IMR-90 (cell line): ENCODE results near the gene GNAT2. TPM values are rescaled to one million over a fixed set of nuclear protein-coding genes. Genes with fewer than 3 reads are reported as not detected.

Source experiments
- ATAC-seq: fragments of 200-7000 bp; cut with Tn5 transposase; 2 replicates; pipeline ENCODE4 v1.9.1; 2020; ENCODE audit warnings: low read depth, mild to moderate bottlenecking, moderate library complexity
- BruUV-seq: library from RNA; stranded (reverse); fragments of 400-500 nt; replicated peaks from 2 replicates; lab custom pipeline; 2021; lab: Mats Ljungman, UMichigan
- CTCF ChIA-PET: fragments of 300-600 bp; formaldehyde crosslinking; extraction: SDS; loops from one replicate; lab custom pipeline; 2021; ENCODE audit warnings: antibody characterized with exemption; lab: Yijun Ruan, JAX
- POLR2A ChIA-PET: fragments of 300-600 bp; sonication (Branson Sonifier 250); formaldehyde crosslinking; loops from one replicate; lab custom pipeline; 2022; ENCODE audit warnings: antibody characterized with exemption; ENCODE audit not compliant: unreplicated experiment; lab: Charles Lee
- DNase-seq: peaks from one replicate; pipeline ENCODE4 v3.0.0; 2013
- H2AFZ ChIP-seq: replicated peaks from 2 replicates; pipeline ENCODE3; 2013; ENCODE audit warnings: low read length, mild to moderate bottlenecking; ENCODE audit not compliant: poor library complexity
- H2AK5ac ChIP-seq: 2 replicates; pipeline ENCODE4 v1.6.1; 2013; ENCODE audit warnings: low read depth, low read length, inconsistent platforms
- H2AK9ac ChIP-seq: replicated peaks from 2 replicates; pipeline ENCODE3; 2013; ENCODE audit warnings: mild to moderate bottlenecking, low read depth, low read length, moderate library complexity; ENCODE audit not compliant: poor library complexity
- H2BK120ac ChIP-seq: 2 replicates; pipeline ENCODE4 v1.6.1; 2013; ENCODE audit warnings: low read depth, low read length, inconsistent platforms
- H2BK15ac ChIP-seq: 3 replicates; pipeline ENCODE4 v1.6.1; 2013; ENCODE audit warnings: low read depth, low read length, inconsistent platforms
- H2BK20ac ChIP-seq: 2 replicates; pipeline ENCODE4 v1.6.1; 2013; ENCODE audit warnings: low read depth, mild to moderate bottlenecking, inconsistent platforms, low read length, moderate library complexity
- H2BK5ac ChIP-seq: 2 replicates; pipeline ENCODE4 v1.6.1; 2013; ENCODE audit warnings: mild to moderate bottlenecking, low read depth, low read length, inconsistent platforms; ENCODE audit not compliant: poor library complexity, severe bottlenecking
- H3K14ac ChIP-seq: replicated peaks from 2 replicates; pipeline ENCODE4 v1.6.1; 2013; ENCODE audit warnings: low read depth, low read length, inconsistent platforms
- H3K18ac ChIP-seq: 2 replicates; pipeline ENCODE4 v1.6.1; 2013; ENCODE audit warnings: low read depth, low read length, control low read depth
- H3K23ac ChIP-seq: 2 replicates; pipeline ENCODE4 v1.6.1; 2013; ENCODE audit warnings: low read depth, low read length, inconsistent platforms
- H3K27ac ChIP-seq: 2 replicates; pipeline ENCODE4 v1.5.1; 2013; ENCODE audit warnings: mild to moderate bottlenecking, control low read depth, low read length; ENCODE audit not compliant: insufficient read depth
- H3K27me3 ChIP-seq: 2 replicates; pipeline ENCODE4 v1.6.1; 2013; ENCODE audit warnings: low read length; ENCODE audit not compliant: control insufficient read depth, insufficient read depth
- H3K36me3 ChIP-seq: 2 replicates; pipeline ENCODE4 v1.6.1; 2013; ENCODE audit warnings: low read length, mixed read lengths; ENCODE audit not compliant: control insufficient read depth, insufficient read depth
- H3K4ac ChIP-seq: 2 replicates; pipeline ENCODE4 v1.6.1; 2013; ENCODE audit warnings: low read depth, low read length, inconsistent platforms
- H3K4me1 ChIP-seq: 2 replicates; pipeline ENCODE4 v1.6.1; 2013; ENCODE audit warnings: low read length, mixed read lengths; ENCODE audit not compliant: control insufficient read depth, insufficient read depth
- H3K4me2 ChIP-seq: 2 replicates; pipeline ENCODE4 v1.6.1; 2013; ENCODE audit warnings: low read depth, mild to moderate bottlenecking, control low read depth, low read length, moderate library complexity
- H3K4me3 ChIP-seq: 2 replicates; pipeline ENCODE4 v1.5.1; 2013; ENCODE audit warnings: low read depth, mild to moderate bottlenecking, control low read depth, low read length, moderate library complexity; ENCODE audit not compliant: insufficient read depth
- H3K56ac ChIP-seq: 2 replicates; pipeline ENCODE4 v1.6.1; 2013; ENCODE audit warnings: low read length, inconsistent platforms; ENCODE audit not compliant: insufficient read depth; ENCODE audit errors: extremely low read depth
- H3K79me1 ChIP-seq, 2 experiments: 2 replicates each; pipeline ENCODE4 v1.6.1; 2013; ENCODE audit warnings: low read length in 2 of 2, inconsistent platforms in 1 of 2, low read depth in 1 of 2
- H3K9ac ChIP-seq: 2 replicates; pipeline ENCODE4 v1.6.1; 2013; ENCODE audit warnings: low read depth, low read length, control low read depth
- H3K9me1 ChIP-seq: 2 replicates; pipeline ENCODE4 v1.6.1; 2013; ENCODE audit warnings: low read length, inconsistent platforms; ENCODE audit not compliant: insufficient read depth
- H3K9me3 ChIP-seq: 2 replicates; pipeline ENCODE4 v1.6.1; 2013; ENCODE audit warnings: low read length; ENCODE audit not compliant: control insufficient read depth, insufficient read depth
- H4K20me1 ChIP-seq: 2 replicates; pipeline ENCODE4 v1.6.1; 2013; ENCODE audit warnings: low read length, inconsistent platforms; ENCODE audit not compliant: insufficient read depth
- H4K5ac ChIP-seq: 2 replicates; pipeline ENCODE4 v1.6.1; 2013; ENCODE audit warnings: mild to moderate bottlenecking, low read depth, low read length, control low read depth
- H4K8ac ChIP-seq, 2 experiments: 2 replicates each; pipeline ENCODE4 v1.6.1; 2013; ENCODE audit warnings: low read depth in 2 of 2, low read length in 2 of 2, control low read depth in 1 of 2, inconsistent platforms in 1 of 2
- H4K91ac ChIP-seq: 2 replicates; pipeline ENCODE4 v1.6.1; 2013; ENCODE audit warnings: low read depth, low read length, inconsistent platforms; ENCODE audit not compliant: insufficient read depth
- CEBPB ChIP-seq: IDR thresholded peaks from 2 replicates; pipeline ENCODE4 v1.6.1; 2012; ENCODE audit warnings: low read depth, low read length, improper control_type of control experiment
- NFE2L2 ChIP-seq: fragments of 150-350 bp; IDR thresholded peaks from 2 replicates; pipeline ENCODE4 v1.6.1; 2016; ENCODE audit warnings: low read depth, mild to moderate bottlenecking, low read length
- POLR2A ChIP-seq: IDR thresholded peaks from 2 replicates; pipeline ENCODE4 v1.6.1; 2012; ENCODE audit warnings: mild to moderate bottlenecking, low read depth, low read length
- WGBS, 2 experiments: methylation state at CpG; one replicate each; pipeline versions ENCODE4 v1.1.5 to v1.1.7; 2013; ENCODE audit warnings: missing lambda C conversion rate in 2 of 2; ENCODE audit not compliant: insufficient read length in 1 of 2; ENCODE audit errors: extremely low coverage in 2 of 2; 5-methylcytosine and 5-hydroxymethylcytosine counted together
- dilution Hi-C: fragments of 300-500 bp; cut with HindIII; formaldehyde crosslinking; loops from one replicate; pipeline ENCODE4 v1.14.3; 2018; ENCODE audit warnings: low sequenced_read_pairs; ENCODE audit not compliant: unreplicated experiment
- in situ Hi-C: fragments of 300-500 bp; cut with MboI; formaldehyde crosslinking; loops from 3 replicates; pipeline ENCODE4 v1.14.3; 2019; ENCODE audit warnings: low sequenced_read_pairs, inconsistent platforms, mixed read lengths
- intact Hi-C: fragments of 100-400 bp; cut with micrococcal nuclease; formaldehyde crosslinking; loops from 2 replicates; pipeline ENCODE4 v1.10.0; 2022
- polyA plus RNA-seq, 3 experiments: library from polyadenylated mRNA; depleted of rRNA; stranded (reverse); fragments of >200 nt; gene quantifications; 2 replicates each; pipeline ENCODE4 v1.2.3, GENCODE V29; 2012; ENCODE audit warnings: low replicate concordance in 1 of 3
- total RNA-seq: library from RNA; depleted of rRNA; stranded (reverse); fragments of >200 nt; gene quantifications from 2 replicates; pipeline ENCODE4 v1.2.3, GENCODE V29; 2012

Gene GNAT2
- total and polyA plus RNA-seq, 2 of the 4 experiments (the other 2 are of a cell fraction) = 0.17 to 0.36 TPM

GRCh38 chr1:109616391-109616790 lies 3.0 kb downstream of the GNAT2 start:
- intact Hi-C loops = no loop called here
- peak overlapping the region; percentile 81 for H2BK120ac ChIP-seq
- DNase-seq (no peak), ATAC-seq (no peak)
- no peaks in the 10 kb centered on the region for H3K27me3 ChIP-seq
- peak overlapping the region; percentile 81 for H4K91ac ChIP-seq
- H2BK5ac ChIP-seq = peak overlapping the region; percentile 90
- H2BK15ac ChIP-seq = peak overlapping the region; percentile 80; the same call in 2 of the 3 replicates
- no peak overlapping the region for H3K56ac ChIP-seq
- H3K9ac ChIP-seq = no peak overlapping the region
- peaks cover 50% of the 10 kb centered on the region for H3K9me1 ChIP-seq
- no peak overlapping the region for H3K4me2 ChIP-seq
- peak overlapping the region; percentile 88 for H3K4ac ChIP-seq
- dilution Hi-C loops = no loop called here
- H3K18ac ChIP-seq = peak overlapping the region; percentile 22; the same call in 1 of the 2 replicates
- H3K23ac ChIP-seq = peak overlapping the region; percentile 55
- H2AK5ac ChIP-seq = peak overlapping the region; percentile 74
- ChIA-PET CTCF (no interaction called here), POLR2A (no interaction called here)
- H3K4me1 ChIP-seq = peaks cover 29% of the 10 kb centered on the region
- no peak overlapping the region for H2AFZ ChIP-seq
- H2AK9ac ChIP-seq = no peak overlapping the region
- peak overlapping the region; percentile 63 to 86; a peak in 3 of 4 replicates for H4K8ac ChIP-seq
- H4K20me1 ChIP-seq = peaks cover 5% of the 10 kb centered on the region
- no TSS peak for BruUV-seq
- no peaks in the 10 kb centered on the region for H3K9me3 ChIP-seq
- WGBS, 2 experiments = 60% methylated on average over 1 of the region's 3 CpGs; no CpG with 5 or more reads in 1 of the 2 experiments
- H3K4me3 ChIP-seq = no peak overlapping the region
- peak overlapping the region; percentile 85 for H3K14ac ChIP-seq
- no peaks in the 10 kb centered on the region for H3K36me3 ChIP-seq
- peak overlapping the region; percentile 87; the same call in 1 of the 2 replicates for H4K5ac ChIP-seq
- in situ Hi-C loops = no loop called here
- H2BK20ac ChIP-seq = peak overlapping the region; percentile 83
- TF ChIP-seq POLR2A (no peak), NFE2L2 (no peak), CEBPB (0 out of 2 replicates have a peak, but pooled peaks have one; percentile 38)
- H3K27ac ChIP-seq = no peak overlapping the region
- peaks cover 16 to 69% of the 10 kb centered on the region in 2 experiments; a peak in 3 of 4 replicates for H3K79me1 ChIP-seq
